DOHH2 (cell line): Measurements from ENCODE around the gene ENDOG.

ENCODE experiments used
- CTCF ChIP-seq: fragments of 200-600 bp; sonication (generic); IDR thresholded peaks from one replicate; pipeline ENCODE4 v1.5.1; 2014; ENCODE audit warnings: antibody characterized with exemption, mild to moderate bottlenecking, low read depth, low read length; ENCODE audit not compliant: poor library complexity, severe bottlenecking
- EZH2phosphoT487 ChIP-seq: fragments of 200-600 bp; sonication (generic); IDR thresholded peaks from 2 replicates; pipeline ENCODE4 v1.6.1; 2017; ENCODE audit warnings: borderline replicate concordance, mild to moderate bottlenecking, antibody characterized with exemption, low read length, moderate library complexity, mixed read lengths

GRCh38 chr9:128818099-128818838 is at the start of gene ENDOG:
- TF ChIP-seq CTCF (peak; percentile 87), EZH2phosphoT487 (no peak)
